Duodenal mucosa (tissue), 2 donors: ENCODE data around the gene SRGAP1.
A peak's percentile ranks its signal among the peaks of the same experiment; 100 is the strongest.
"Not testable (repeated sequence)": the region's sequence is repeated elsewhere in the genome, so short reads cannot be mapped to it uniquely, and the experiment has no call there.

Experiments
- H3K27ac ChIP-seq: one replicate; pipeline ENCODE4 v1.7.0; 2013; ENCODE audit warnings: low read depth, low read length
- H3K27me3 ChIP-seq, 2 donors: one replicate each; pipeline ENCODE4 v1.7.0; 2013; ENCODE audit warnings: low read length in 2 of 2, control low read depth in 1 of 2; ENCODE audit not compliant: insufficient read depth in 2 of 2, control insufficient read depth in 1 of 2
- H3K36me3 ChIP-seq, 2 donors: one replicate each; pipeline ENCODE4 v1.7.0; 2013; ENCODE audit warnings: low read length in 2 of 2, control low read depth in 1 of 2; ENCODE audit not compliant: insufficient read depth in 2 of 2, control insufficient read depth in 1 of 2
- H3K4me1 ChIP-seq, 2 donors: one replicate each; pipeline ENCODE4 v1.7.0; 2013; ENCODE audit warnings: low read length in 2 of 2, control low read depth in 1 of 2; ENCODE audit not compliant: insufficient read depth in 2 of 2, control insufficient read depth in 1 of 2
- H3K4me3 ChIP-seq, 2 donors: one replicate each; pipeline ENCODE4 v1.7.0; 2013; ENCODE audit warnings: low read length in 2 of 2, low read depth in 1 of 2
- H3K9ac ChIP-seq, 2 donors: one replicate each; pipeline ENCODE4 v1.7.0; 2013; ENCODE audit warnings: low read length in 2 of 2, low read depth in 1 of 2
- H3K9me3 ChIP-seq, 2 donors: one replicate each; pipeline ENCODE4 v1.7.0; 2013; ENCODE audit warnings: low read length in 2 of 2, control low read depth in 1 of 2; ENCODE audit not compliant: control insufficient read depth in 1 of 2

The SRGAP1 gene

DNA sequence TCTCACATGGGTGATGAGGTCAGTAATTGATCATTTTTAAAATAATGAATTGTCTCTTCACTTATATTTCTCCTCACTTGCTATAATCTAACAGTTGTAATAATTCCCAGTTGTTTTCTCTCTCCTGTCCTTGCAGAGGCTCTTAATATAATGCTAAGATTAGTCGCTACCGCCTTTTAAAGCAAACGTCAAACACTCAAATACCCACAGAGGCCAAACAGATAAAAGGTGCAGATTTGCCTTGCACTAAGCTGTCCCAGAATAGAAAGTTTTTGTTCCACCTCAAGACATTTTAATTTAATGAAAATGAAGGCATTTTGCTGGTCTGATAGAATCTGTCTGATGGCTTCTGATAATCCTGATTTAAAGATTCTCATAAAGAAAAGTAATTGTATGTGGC is 218.6 kb downstream of the SRGAP1 start:
- Histone ChIP-seq H3K9me3 (no peaks in the 10 kb centered on the region), H3K27me3 (no peaks in the 10 kb centered on the region), H3K9ac (no peak overlapping the region), H3K36me3 (peaks cover 9 to 12% of the 10 kb centered on the region in 2 donors), H3K4me1 (no peaks in the 10 kb centered on the region), H3K27ac (no peak overlapping the region), H3K4me3 (no peak overlapping the region)

DNA sequence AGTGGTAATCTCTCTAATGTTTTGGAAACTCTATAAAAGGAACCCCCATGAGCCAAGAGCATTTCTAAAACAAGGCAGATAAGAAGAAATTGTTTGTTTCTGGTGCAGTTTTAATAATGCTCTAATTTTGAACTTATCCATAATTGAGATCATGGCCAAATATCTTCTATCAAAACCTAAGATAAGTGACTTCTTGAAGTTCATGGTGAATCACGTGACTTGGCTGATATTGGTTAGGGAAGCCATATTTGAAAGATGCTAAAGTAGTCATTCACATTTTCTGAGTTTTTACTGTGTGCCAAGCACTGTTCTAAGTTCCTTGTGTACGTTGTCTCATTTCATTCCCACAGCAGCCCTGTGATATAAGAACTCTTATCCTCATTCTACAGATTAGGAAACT is 219.7 kb downstream of the SRGAP1 start:
- Histone ChIP-seq H3K27me3 (no peaks in the 10 kb centered on the region), H3K9me3 (no peaks in the 10 kb centered on the region), H3K27ac (no peak overlapping the region), H3K9ac (no peak overlapping the region), H3K4me3 (no peak overlapping the region), H3K4me1 (no peaks in the 10 kb centered on the region), H3K36me3 (peaks cover 9 to 12% of the 10 kb centered on the region in 2 donors)

DNA sequence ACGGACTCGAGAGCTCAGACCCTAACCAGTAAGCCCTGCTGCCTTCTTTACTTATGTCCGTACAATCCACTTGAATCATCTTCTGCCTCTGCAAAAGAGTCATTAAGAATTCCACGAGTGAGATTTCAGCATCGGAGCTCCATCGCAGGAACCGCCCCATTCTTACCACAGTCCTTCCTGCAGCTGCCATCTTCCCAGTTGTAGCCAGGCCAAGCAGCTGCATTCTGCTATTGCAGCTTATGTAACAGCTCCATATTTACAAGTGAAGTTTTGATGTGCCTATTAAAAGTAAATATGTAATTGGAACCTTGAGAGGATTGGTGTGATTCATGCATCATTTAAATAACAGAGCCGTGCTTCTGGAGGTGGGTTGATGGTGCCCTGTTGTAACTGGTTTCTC is 220.2 kb downstream of the SRGAP1 start:
- H3K27me3 ChIP-seq = no peaks in the 10 kb centered on the region
- H3K4me3 ChIP-seq = no peak overlapping the region
- H3K9me3 ChIP-seq = no peaks in the 10 kb centered on the region
- no peak overlapping the region for H3K9ac ChIP-seq
- H3K4me1 ChIP-seq = no peaks in the 10 kb centered on the region
- H3K36me3 ChIP-seq = peaks cover 9 to 12% of the 10 kb centered on the region in 2 donors
- H3K27ac ChIP-seq = no peak overlapping the region

DNA sequence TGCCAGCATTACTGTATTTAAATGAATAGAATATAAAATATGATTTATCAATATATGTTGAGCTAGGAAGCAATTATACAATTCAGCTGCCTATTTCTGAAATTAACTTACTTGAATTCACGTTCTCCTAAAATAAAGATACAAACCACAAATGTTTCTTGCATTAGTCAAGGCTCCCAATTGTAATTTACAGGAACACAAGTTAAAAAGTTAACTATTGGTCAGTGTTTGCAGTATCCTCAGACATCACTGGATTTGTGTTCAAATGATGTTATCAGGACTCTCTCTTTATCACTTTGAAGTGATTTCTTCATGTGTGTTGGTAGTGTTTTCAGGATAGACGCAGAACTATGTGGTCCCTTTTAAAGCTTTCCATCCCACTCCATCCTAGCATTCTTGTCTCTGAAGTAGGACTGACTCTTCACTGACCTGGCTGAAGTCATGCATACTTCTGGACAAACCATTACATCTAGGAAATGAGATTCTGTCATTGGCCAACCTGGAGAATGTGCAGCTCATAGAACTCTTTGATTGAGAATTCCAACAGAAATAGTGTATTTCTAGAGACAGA is 221.5 kb downstream of the SRGAP1 start:
- no peak overlapping the region for H3K27ac ChIP-seq
- H3K36me3 ChIP-seq = peaks cover 9 to 12% of the 10 kb centered on the region in 2 donors
- H3K4me1 ChIP-seq = no peaks in the 10 kb centered on the region
- no peak overlapping the region for H3K4me3 ChIP-seq
- no peaks in the 10 kb centered on the region for H3K27me3 ChIP-seq
- no peak overlapping the region for H3K9ac ChIP-seq
- H3K9me3 ChIP-seq = no peaks in the 10 kb centered on the region

DNA sequence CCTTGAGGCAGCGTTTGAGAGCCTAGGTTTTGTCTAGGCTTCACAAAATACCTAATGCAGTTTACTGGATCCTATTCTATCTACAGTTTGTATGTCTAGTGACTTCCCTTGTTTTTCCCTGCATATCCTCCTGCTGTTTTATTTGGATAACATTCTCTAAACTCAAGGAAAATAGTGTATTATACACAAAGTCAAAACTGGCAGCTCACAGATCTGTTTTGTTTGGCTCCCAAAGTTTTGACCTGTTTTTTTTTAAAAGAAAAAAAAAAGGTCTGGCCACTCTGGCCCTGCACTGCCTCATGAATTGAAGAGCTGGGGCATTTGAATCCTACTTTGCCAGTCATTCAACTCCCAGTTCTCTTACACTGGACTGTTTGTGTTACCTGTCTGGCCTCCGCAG is 222.3 kb downstream of the SRGAP1 start:
- H3K4me3 ChIP-seq = no peak overlapping the region
- no peaks in the 10 kb centered on the region for H3K9me3 ChIP-seq
- no peak overlapping the region for H3K27ac ChIP-seq
- H3K27me3 ChIP-seq = no peaks in the 10 kb centered on the region
- no peak overlapping the region for H3K9ac ChIP-seq
- H3K36me3 ChIP-seq = peaks cover 9 to 12% of the 10 kb centered on the region in 2 donors
- H3K4me1 ChIP-seq = no peaks in the 10 kb centered on the region

DNA sequence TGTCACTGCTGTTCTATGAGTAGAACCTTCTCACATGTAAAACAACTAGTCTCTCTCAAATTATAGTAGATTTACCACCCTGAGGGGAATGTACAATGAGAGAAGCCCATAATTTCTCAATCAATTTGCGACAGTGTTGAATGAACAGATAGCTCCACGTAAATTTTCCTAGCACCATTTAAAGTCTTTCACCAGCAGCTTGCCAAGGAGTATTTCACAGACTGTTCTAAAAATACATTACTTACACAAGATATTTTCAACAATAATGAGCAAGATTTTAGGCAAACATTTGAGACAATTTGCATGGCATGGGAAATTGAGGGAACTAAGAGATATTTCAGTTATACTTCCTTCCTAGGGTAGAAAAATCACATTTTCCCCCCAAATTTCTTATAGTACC is 226.0 kb downstream of the SRGAP1 start:
- Histone ChIP-seq H3K27me3 (no peaks in the 10 kb centered on the region), H3K27ac (no peak overlapping the region), H3K36me3 (peaks cover 0 to 7% of the 10 kb centered on the region in 2 donors), H3K9me3 (no peaks in the 10 kb centered on the region), H3K4me3 (no peak overlapping the region), H3K9ac (no peak overlapping the region), H3K4me1 (no peaks in the 10 kb centered on the region)

DNA sequence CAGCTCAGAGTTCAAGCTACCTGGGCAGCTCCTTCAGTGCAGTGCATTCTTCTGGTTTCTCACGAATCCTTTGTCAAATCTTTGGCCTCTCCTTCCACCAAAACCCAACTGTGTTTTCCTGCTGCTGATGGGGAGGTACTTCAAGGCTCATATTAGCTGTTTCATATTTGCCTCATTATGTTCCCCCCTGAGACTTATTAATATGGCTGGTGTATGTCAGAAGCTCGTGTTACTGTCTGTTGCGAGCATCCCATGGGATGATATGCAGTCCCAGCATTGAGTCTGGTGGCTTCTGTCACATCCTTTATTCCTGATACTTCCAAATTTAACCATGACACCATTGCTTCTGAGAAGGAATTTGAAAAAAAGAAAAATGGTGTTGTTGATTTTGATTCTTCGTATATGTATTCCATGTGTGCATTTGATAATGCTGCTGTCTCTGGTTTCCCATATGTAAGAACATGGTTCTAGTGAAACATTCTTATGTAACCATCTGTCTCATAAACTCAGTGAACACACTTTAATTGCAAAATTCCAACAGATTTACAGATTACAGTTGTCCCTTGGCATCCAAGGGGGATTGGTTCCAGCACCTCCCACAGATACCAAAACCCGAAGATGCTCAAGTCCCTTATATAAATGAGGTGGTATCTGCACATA is 228.5 kb downstream of the SRGAP1 start:
- no peaks in the 10 kb centered on the region for H3K9me3 ChIP-seq
- no peaks in the 10 kb centered on the region for H3K4me1 ChIP-seq
- H3K4me3 ChIP-seq = no peak overlapping the region
- no peak overlapping the region for H3K9ac ChIP-seq
- H3K27me3 ChIP-seq = no peaks in the 10 kb centered on the region
- peaks cover 0 to 4% of the 10 kb centered on the region in 2 donors for H3K36me3 ChIP-seq
- no peak overlapping the region for H3K27ac ChIP-seq

DNA sequence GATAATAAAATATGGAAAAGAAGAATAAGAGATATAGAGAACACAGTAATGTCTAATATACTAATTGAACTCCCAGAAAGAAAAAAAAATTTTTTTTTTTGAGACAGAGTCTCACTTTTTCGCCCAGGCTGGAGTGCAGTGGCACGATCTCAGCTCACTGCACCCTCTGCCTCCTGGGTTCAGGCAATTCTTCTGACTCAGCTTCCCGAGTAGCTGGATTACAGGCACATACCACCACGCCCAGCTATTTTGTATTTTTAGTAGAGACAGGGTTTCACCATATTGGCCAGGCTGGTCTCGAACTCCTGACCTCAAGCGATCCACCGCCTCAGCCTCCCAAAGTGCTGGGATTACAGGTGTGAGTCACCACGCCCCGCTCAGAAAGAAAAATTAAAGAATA is 232.1 kb downstream of the SRGAP1 start:
- not testable (repeated sequence) for H3K4me3 ChIP-seq, H3K9me3 ChIP-seq, H3K27ac ChIP-seq, H3K27me3 ChIP-seq, H3K9ac ChIP-seq, H3K36me3 ChIP-seq
- H3K4me1 ChIP-seq = peaks cover 11 to 13% of the 10 kb centered on the region in 2 donors

DNA sequence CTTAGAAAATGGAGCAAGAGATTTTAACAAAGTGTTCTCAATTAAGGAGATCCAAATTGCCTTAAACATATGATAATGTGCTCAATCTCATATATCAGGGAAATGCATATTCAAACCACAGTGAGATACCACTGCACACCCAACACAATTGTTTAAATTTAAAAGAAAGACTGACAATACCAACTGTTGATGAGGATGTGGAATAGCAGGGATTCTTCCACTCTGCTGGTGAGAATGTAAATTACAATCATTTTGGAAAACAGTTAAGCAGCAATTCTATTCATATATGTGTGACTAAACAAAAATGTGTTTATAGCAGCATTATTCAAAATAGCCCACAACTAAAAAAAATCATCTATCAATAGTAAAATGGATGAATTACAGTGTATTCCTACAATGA is 233.4 kb downstream of the SRGAP1 start:
- Histone ChIP-seq H3K9ac (no peak overlapping the region), H3K27ac (no peak overlapping the region), H3K4me1 (peaks cover 19% of the 10 kb centered on the region in 2 donors), H3K27me3 (no peaks in the 10 kb centered on the region), H3K4me3 (no peak overlapping the region), H3K36me3 (no peaks in the 10 kb centered on the region), H3K9me3 (no peaks in the 10 kb centered on the region)

DNA sequence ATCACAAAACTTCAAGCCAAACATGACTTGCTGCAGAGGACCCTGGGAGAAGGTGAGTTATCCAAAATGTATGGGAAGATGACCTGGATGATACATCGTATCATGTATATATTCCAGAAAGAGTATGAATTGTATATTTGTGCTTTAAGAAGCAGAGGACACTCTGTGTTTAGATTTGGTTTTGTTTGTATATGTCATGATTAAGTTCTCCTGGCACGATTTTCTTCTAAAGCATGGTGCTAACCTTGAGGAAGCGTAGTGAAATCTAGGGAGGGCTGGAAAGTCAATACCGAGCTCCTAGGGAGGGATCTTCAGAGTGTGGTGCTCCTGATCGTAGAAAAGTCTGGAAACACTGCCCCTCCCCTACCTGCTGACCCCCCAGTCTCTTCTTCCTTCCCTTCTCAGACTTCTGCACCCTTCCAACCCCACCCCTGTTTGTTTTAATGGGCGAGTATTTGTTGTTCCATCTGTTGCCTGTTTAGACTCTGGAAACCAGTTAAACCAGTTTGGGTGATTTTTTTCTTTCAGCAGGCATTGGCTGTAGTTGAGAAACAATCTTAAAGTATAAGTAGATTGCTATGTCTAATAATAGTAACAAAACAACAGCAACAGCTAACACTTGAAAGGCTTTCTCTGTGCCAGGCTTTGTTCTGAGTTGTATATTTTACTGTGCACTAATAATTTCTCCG is 236.0 kb downstream of the SRGAP1 start:
- Histone ChIP-seq H3K36me3 (no peaks in the 10 kb centered on the region), H3K4me3 (peak overlapping the region in 1 of 2 donors; percentile 27), H3K27me3 (no peaks in the 10 kb centered on the region), H3K4me1 (peaks cover 21 to 22% of the 10 kb centered on the region in 2 donors), H3K9me3 (no peaks in the 10 kb centered on the region), H3K27ac (no peak overlapping the region), H3K9ac (no peak overlapping the region)
